CD14-positive monocyte (primary cell): ENCODE results near the gene KRTAP13-4. TPM values are rescaled to one million over a fixed set of nuclear protein-coding genes. Genes with fewer than 3 reads are reported as not detected.
A peak's percentile ranks its signal among the peaks of the same experiment; 100 is the strongest.

Experiments
- DNase-seq, 3 donors: peaks; one replicate each; pipeline ENCODE4 v3.0.0-alpha.2; 2011 to 2022
- H2AFZ ChIP-seq: 2 replicates; pipeline ENCODE4 v1.6.0; 2012; ENCODE audit warnings: mild to moderate bottlenecking, low read depth, low read length, inconsistent platforms; ENCODE audit not compliant: insufficient read depth, poor library complexity, severe bottlenecking
- H3K27ac ChIP-seq, 2 donors: 1 replicate in 1 of 2; 2 replicates in 1 of 2; pipeline ENCODE4 v1.5.1; 2012 to 2013; ENCODE audit warnings: low read length in 2 of 2, control low read depth in 1 of 2, inconsistent platforms in 1 of 2, low read depth in 1 of 2, mild to moderate bottlenecking in 1 of 2
- H3K27me3 ChIP-seq, 2 donors: one replicate each; pipeline versions ENCODE4 v1.6.0 to v1.6.1; 2011 to 2013; ENCODE audit warnings: low read length in 2 of 2; ENCODE audit not compliant: control insufficient read depth in 2 of 2, insufficient read depth in 2 of 2
- H3K36me3 ChIP-seq, 2 donors: replicated peaks in 1 of 2; 1 replicate in 1 of 2; 2 replicates in 1 of 2; pipeline versions ENCODE4 v1.5.1 to v1.6.1; 2012 to 2013; ENCODE audit warnings: low read length in 2 of 2, control low read depth in 1 of 2, inconsistent platforms in 1 of 2, mild to moderate bottlenecking in 1 of 2; ENCODE audit not compliant: insufficient read depth in 2 of 2, control insufficient read depth in 1 of 2
- H3K4me1 ChIP-seq, 2 donors: 1 replicate in 1 of 2; 2 replicates in 1 of 2; pipeline versions ENCODE4 v1.5.1 to v1.6.1; 2012 to 2013; ENCODE audit warnings: low read length in 2 of 2, control low read depth in 1 of 2, inconsistent platforms in 1 of 2, mild to moderate bottlenecking in 1 of 2, moderate library complexity in 1 of 2; ENCODE audit not compliant: insufficient read depth in 2 of 2, control insufficient read depth in 1 of 2
- H3K4me2 ChIP-seq: replicated peaks from 2 replicates; pipeline ENCODE3; 2012; ENCODE audit warnings: low read length, moderate library complexity, mild to moderate bottlenecking; ENCODE audit not compliant: poor library complexity, severe bottlenecking; ENCODE audit errors: extremely low read depth
- H3K4me3 ChIP-seq, 3 experiments: fragments of 200-600 bp in 1 of 3; sonication (generic) in 1 of 3; replicated peaks in 1 of 3; 1 replicate in 2 of 3; 2 replicates in 1 of 3; pipeline ENCODE4 v1.5.1; 2011 to 2013; ENCODE audit warnings: low read length in 3 of 3, mild to moderate bottlenecking in 3 of 3, control low read depth in 2 of 3, low read depth in 2 of 3, inconsistent platforms in 1 of 3, moderate library complexity in 1 of 3
- H3K79me2 ChIP-seq: 2 replicates; pipeline ENCODE4 v1.6.0; 2012; ENCODE audit warnings: mild to moderate bottlenecking, control low read depth, inconsistent platforms, low read length, moderate library complexity; ENCODE audit not compliant: insufficient read depth
- H3K9ac ChIP-seq: 2 replicates; pipeline ENCODE4 v1.6.0; 2017; ENCODE audit warnings: low read length, mild to moderate bottlenecking; ENCODE audit not compliant: insufficient read depth, poor library complexity, severe bottlenecking
- H3K9me3 ChIP-seq, 2 donors: replicated peaks in 1 of 2; 1 replicate in 1 of 2; 2 replicates in 1 of 2; pipeline versions ENCODE4 v1.5.1 to v1.6.1; 2012 to 2013; ENCODE audit warnings: low read length in 2 of 2, control low read depth in 1 of 2; ENCODE audit not compliant: control insufficient read depth in 1 of 2, insufficient read depth in 1 of 2
- H4K20me1 ChIP-seq: 2 replicates; pipeline ENCODE4 v1.6.0; 2012; ENCODE audit warnings: mild to moderate bottlenecking, low read length, control low read depth, moderate library complexity; ENCODE audit not compliant: insufficient read depth
- H3K27ac Mint-ChIP-seq, 7 donors: one replicate each; pipeline ENCODE4 v1.8.0; 2020; ENCODE audit warnings: mild to moderate bottlenecking in 7 of 7, mixed read lengths in 7 of 7, moderate library complexity in 6 of 7, inconsistent platforms in 2 of 7
- H3K27me3 Mint-ChIP-seq, 3 donors: one replicate each; pipeline ENCODE4 v1.8.0; 2021 to 2022; ENCODE audit warnings: low read depth in 3 of 3, mild to moderate bottlenecking in 3 of 3, mixed read lengths in 3 of 3, moderate library complexity in 3 of 3, inconsistent platforms in 1 of 3
- H3K36me3 Mint-ChIP-seq, 2 donors: one replicate each; pipeline ENCODE4 v1.8.0; 2020; ENCODE audit warnings: mixed read lengths in 2 of 2, inconsistent platforms in 1 of 2, mild to moderate bottlenecking in 1 of 2
- H3K4me1 Mint-ChIP-seq: one replicate; pipeline ENCODE4 v1.8.0; 2020; ENCODE audit warnings: mild to moderate bottlenecking, mixed read lengths
- H3K4me3 Mint-ChIP-seq, 2 donors: one replicate each; pipeline ENCODE4 v1.8.0; 2020; ENCODE audit warnings: mild to moderate bottlenecking in 2 of 2, mixed read lengths in 2 of 2, moderate library complexity in 1 of 2
- H3K9me3 Mint-ChIP-seq, 7 donors: one replicate each; pipeline ENCODE4 v1.8.0; 2020 to 2022; ENCODE audit warnings: mixed read lengths in 7 of 7, mild to moderate bottlenecking in 6 of 7, moderate library complexity in 6 of 7, inconsistent platforms in 2 of 7
- CTCF ChIP-seq: fragments of 200-600 bp; IDR thresholded peaks from one replicate; pipeline ENCODE4 v1.8.0; 2022; ENCODE audit warnings: antibody characterized with exemption, mild to moderate bottlenecking
- WGBS: methylation state at CpG from one replicate; pipeline ENCODE4 v1.1.5; 2013; ENCODE audit warnings: missing lambda C conversion rate; ENCODE audit not compliant: insufficient coverage; 5-methylcytosine and 5-hydroxymethylcytosine counted together
- intact Hi-C, 2 donors: fragments of 100-400 bp; cut with micrococcal nuclease; formaldehyde crosslinking; loops; one replicate each; pipeline versions ENCODE4 v1.15.0 to v1.15.1; 2023
- polyA plus RNA-seq, 3 donors: library from polyadenylated mRNA; depleted of rRNA in 1 of 3; unstranded in 2 of 3; stranded (reverse) in 1 of 3; fragments of 300-500 nt in 2 of 3; fragments of >200 nt in 1 of 3; fragmentation: Illumina TruSeq in 2 of 3; gene quantifications; 1 replicate in 2 of 3; 2 replicates in 1 of 3; pipeline ENCODE4 v1.2.3, GENCODE V29; 2012 to 2021

Gene KRTAP13-4
- polyA plus RNA-seq, 3 donors = not detected

- Mint-ChIP-seq H3K27ac (no peak overlapping the region), H3K4me3 (peak overlapping the region in 1 of 2 donors; percentile 8), H3K9me3 (peaks cover 0 to 8% (median 1%) of the 10 kb centered on the region in 7 donors), H3K4me1 (no peaks in the 10 kb centered on the region), H3K36me3 (no peaks in the 10 kb centered on the region), H3K27me3 (no peaks in the 10 kb centered on the region)
- no peaks in the 10 kb centered on the region for H3K9me3 ChIP-seq
- no peak for DNase-seq
- 75% methylated on average over 1 of the region's 1 CpG for WGBS
- no peaks in the 10 kb centered on the region for H3K4me1 ChIP-seq
- no peak overlapping the region for H3K4me2 ChIP-seq
- intact Hi-C loops = no loop called here
- H3K27ac ChIP-seq = no peak overlapping the region
- no peak overlapping the region for H3K9ac ChIP-seq
- H3K79me2 ChIP-seq = no peaks in the 10 kb centered on the region
- no peaks in the 10 kb centered on the region for H4K20me1 ChIP-seq
- H3K27me3 ChIP-seq = no peaks in the 10 kb centered on the region
- no peak overlapping the region for H2AFZ ChIP-seq
- H3K36me3 ChIP-seq = no peaks in the 10 kb centered on the region
- H3K4me3 ChIP-seq = no peak overlapping the region
- no peak for TF ChIP-seq CTCF
Measured at GRCh38 chr21:30444204-30444603, 14.2 kb downstream of the KRTAP13-4 start.

GRCh38 chr21:30447056-30447455, 17.0 kb downstream of the KRTAP13-4 start:
- H4K20me1 ChIP-seq = no peaks in the 10 kb centered on the region
- Mint-ChIP-seq H3K27ac (no peak overlapping the region), H3K27me3 (no peaks in the 10 kb centered on the region), H3K9me3 (peaks cover 0 to under 1% (median 0%) of the 10 kb centered on the region in 7 donors), H3K36me3 (no peaks in the 10 kb centered on the region), H3K4me3 (no peak overlapping the region), H3K4me1 (no peaks in the 10 kb centered on the region)
- no peak overlapping the region for H3K9ac ChIP-seq
- no peaks in the 10 kb centered on the region for H3K4me1 ChIP-seq
- no peak for DNase-seq
- no peaks in the 10 kb centered on the region for H3K27me3 ChIP-seq
- no peak for TF ChIP-seq CTCF
- H3K4me2 ChIP-seq = no peak overlapping the region
- WGBS = 10% methylated on average over 3 of the region's 4 CpGs
- H3K4me3 ChIP-seq = no peak overlapping the region
- no peaks in the 10 kb centered on the region for H3K9me3 ChIP-seq
- H3K36me3 ChIP-seq = no peaks in the 10 kb centered on the region
- H2AFZ ChIP-seq = no peak overlapping the region
- H3K79me2 ChIP-seq = no peaks in the 10 kb centered on the region
- no peak overlapping the region for H3K27ac ChIP-seq
- intact Hi-C loops = no loop called here
